Astrocyte (in vitro differentiated cells and primary cell): Measurements from ENCODE around the gene ZBTB21. TPM values are rescaled to one million over a fixed set of nuclear protein-coding genes. Genes with fewer than 3 reads are reported as not detected.
A peak's percentile ranks its signal among the peaks of the same experiment; 100 is the strongest.

Experiments used
- DNase-seq: peaks from one replicate; pipeline ENCODE4 v3.0.0-alpha.2; 2010; ENCODE audit warnings: low read depth
- FAIRE-seq: peaks from 2 replicates; lab custom pipeline; 2011; peaks lifted over from hg19 to GRCh38; lab: Jason Lieb, UNC
- H2AFZ ChIP-seq: 2 replicates; pipeline ENCODE4 v1.6.0; 2012; ENCODE audit warnings: low read depth, low read length, inconsistent platforms
- H3K27ac ChIP-seq: 2 replicates; pipeline ENCODE4 v1.5.1; 2011; ENCODE audit warnings: low read depth, low read length, inconsistent platforms
- H3K27me3 ChIP-seq: 2 replicates; pipeline ENCODE4 v1.6.0; 2011; ENCODE audit warnings: low read length, inconsistent platforms; ENCODE audit not compliant: insufficient read depth
- H3K36me3 ChIP-seq: 2 replicates; pipeline ENCODE4 v1.5.1; 2011; ENCODE audit warnings: low read length, inconsistent platforms; ENCODE audit not compliant: insufficient read depth
- H3K4me1 ChIP-seq: 2 replicates; pipeline ENCODE4 v1.5.1; 2011; ENCODE audit warnings: low read length, inconsistent platforms; ENCODE audit not compliant: insufficient read depth
- H3K4me2 ChIP-seq: 2 replicates; pipeline ENCODE4 v1.6.0; 2012; ENCODE audit warnings: low read length, inconsistent platforms
- H3K4me3 ChIP-seq: 2 replicates; pipeline ENCODE4 v1.5.1; 2011; ENCODE audit warnings: low read depth, mild to moderate bottlenecking, low read length, inconsistent platforms; ENCODE audit not compliant: insufficient read depth
- H3K79me2 ChIP-seq: 2 replicates; pipeline ENCODE4 v1.6.0; 2012; ENCODE audit warnings: mild to moderate bottlenecking, low read length, inconsistent platforms; ENCODE audit not compliant: insufficient read depth
- H3K9ac ChIP-seq: 2 replicates; pipeline ENCODE4 v1.6.0; 2012; ENCODE audit warnings: mild to moderate bottlenecking, low read length, inconsistent platforms
- H3K9me3 ChIP-seq: 2 replicates; pipeline ENCODE4 v1.5.1; 2012; ENCODE audit warnings: low read depth, mild to moderate bottlenecking, low read length, inconsistent platforms; ENCODE audit not compliant: insufficient read depth
- H4K20me1 ChIP-seq: 2 replicates; pipeline ENCODE4 v1.6.0; 2012; ENCODE audit warnings: low read length, inconsistent platforms; ENCODE audit not compliant: insufficient read depth
- H3K27ac Mint-ChIP-seq: one replicate; pipeline ENCODE4 v1.8.0; 2021; ENCODE audit warnings: mild to moderate bottlenecking, mixed read lengths; ENCODE audit not compliant: unreplicated experiment
- H3K27me3 Mint-ChIP-seq: one replicate; pipeline ENCODE4 v1.8.0; 2021; ENCODE audit warnings: low read depth, mixed read lengths; ENCODE audit not compliant: unreplicated experiment
- H3K36me3 Mint-ChIP-seq: one replicate; pipeline ENCODE4 v1.8.0; 2021; ENCODE audit warnings: low read depth, mixed read lengths; ENCODE audit not compliant: unreplicated experiment
- H3K4me1 Mint-ChIP-seq: one replicate; pipeline ENCODE4 v1.8.0; 2021; ENCODE audit warnings: low read depth, mixed read lengths; ENCODE audit not compliant: unreplicated experiment
- H3K4me3 Mint-ChIP-seq: one replicate; pipeline ENCODE4 v1.8.0; 2021; ENCODE audit warnings: mild to moderate bottlenecking, moderate library complexity, mixed read lengths; ENCODE audit not compliant: unreplicated experiment
- H3K9me3 Mint-ChIP-seq: one replicate; pipeline ENCODE4 v1.8.0; 2021; ENCODE audit warnings: mild to moderate bottlenecking, mixed read lengths; ENCODE audit not compliant: unreplicated experiment
- EZH2 ChIP-seq: IDR thresholded peaks from 2 replicates; pipeline ENCODE4 v1.6.1; 2012; ENCODE audit warnings: mild to moderate bottlenecking, low read length, inconsistent platforms; ENCODE audit not compliant: insufficient read depth
- total RNA-seq: library from RNA; stranded (reverse); gene quantifications from 2 replicates; pipeline ENCODE4 v1.2.1, GENCODE V29; 2021
- TF ChIP-seq, protein P1 (sequence below): IDR thresholded peaks from 2 replicates; pipeline ENCODE4 v1.5.1; 2011; ENCODE audit warnings: low read depth, mild to moderate bottlenecking, inconsistent platforms, low read length, moderate library complexity; ENCODE audit not compliant: insufficient read depth

The ZBTB21 gene
- total RNA-seq, 1 donor from 2014 or later: 20.5 TPM

DNA sequence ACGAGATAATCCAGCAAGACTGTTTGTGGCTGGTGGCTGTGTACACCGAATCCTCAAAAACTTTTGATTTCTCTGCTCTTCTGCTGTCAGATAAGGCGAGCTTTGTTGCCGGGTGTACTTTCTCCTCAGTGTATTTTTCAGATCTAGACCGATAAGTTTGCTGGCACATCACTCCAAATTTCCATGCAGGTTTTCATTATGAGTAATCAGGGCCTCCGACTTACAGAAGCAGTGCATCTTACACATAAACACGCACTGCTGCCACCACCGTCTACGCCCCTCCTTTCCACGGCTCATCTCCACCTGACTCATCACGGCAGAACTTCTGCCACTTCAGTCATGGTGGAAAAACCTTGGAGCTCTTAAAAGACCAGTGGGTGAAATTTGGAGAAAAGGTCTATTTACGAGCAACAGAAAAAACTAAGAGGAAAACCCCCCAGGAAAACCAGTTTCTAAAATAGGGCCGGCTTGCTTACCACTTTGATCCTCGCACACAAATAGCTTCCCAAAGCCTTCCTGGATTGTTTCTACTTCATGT, 7.7 kb downstream of the ZBTB21 start:
- peak overlapping the region; percentile 65 for H3K4me2 ChIP-seq
- peaks cover 17% of the 10 kb centered on the region for H3K4me1 Mint-ChIP-seq

DNA sequence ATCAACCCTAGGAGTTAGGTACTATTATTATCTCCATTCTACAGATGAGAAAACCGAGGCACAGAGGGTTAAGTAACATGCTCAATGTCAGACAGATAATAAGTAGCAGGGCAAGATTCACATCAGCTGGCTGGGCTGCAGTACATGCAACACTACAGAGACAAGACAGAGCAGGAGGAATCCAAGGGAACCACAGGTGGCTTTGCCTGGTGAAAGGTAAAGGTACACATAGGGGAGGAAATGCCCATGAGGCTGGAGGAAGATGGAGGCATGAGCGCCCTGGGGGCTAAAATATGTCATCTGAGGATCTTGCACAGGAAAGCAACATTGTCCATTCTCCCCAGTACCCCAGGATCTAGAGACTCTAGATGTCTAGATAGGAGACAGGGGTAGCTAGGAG, 8.4 kb downstream of the ZBTB21 start:
- TF ChIP-seq, protein P1, sequence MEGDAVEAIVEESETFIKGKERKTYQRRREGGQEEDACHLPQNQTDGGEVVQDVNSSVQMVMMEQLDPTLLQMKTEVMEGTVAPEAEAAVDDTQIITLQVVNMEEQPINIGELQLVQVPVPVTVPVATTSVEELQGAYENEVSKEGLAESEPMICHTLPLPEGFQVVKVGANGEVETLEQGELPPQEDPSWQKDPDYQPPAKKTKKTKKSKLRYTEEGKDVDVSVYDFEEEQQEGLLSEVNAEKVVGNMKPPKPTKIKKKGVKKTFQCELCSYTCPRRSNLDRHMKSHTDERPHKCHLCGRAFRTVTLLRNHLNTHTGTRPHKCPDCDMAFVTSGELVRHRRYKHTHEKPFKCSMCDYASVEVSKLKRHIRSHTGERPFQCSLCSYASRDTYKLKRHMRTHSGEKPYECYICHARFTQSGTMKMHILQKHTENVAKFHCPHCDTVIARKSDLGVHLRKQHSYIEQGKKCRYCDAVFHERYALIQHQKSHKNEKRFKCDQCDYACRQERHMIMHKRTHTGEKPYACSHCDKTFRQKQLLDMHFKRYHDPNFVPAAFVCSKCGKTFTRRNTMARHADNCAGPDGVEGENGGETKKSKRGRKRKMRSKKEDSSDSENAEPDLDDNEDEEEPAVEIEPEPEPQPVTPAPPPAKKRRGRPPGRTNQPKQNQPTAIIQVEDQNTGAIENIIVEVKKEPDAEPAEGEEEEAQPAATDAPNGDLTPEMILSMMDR: no peak
- TF ChIP-seq EZH2: no peak
- peak overlapping the region; percentile 55 for H3K9ac ChIP-seq
- no peak overlapping the region for H3K27ac Mint-ChIP-seq
- H3K4me3 ChIP-seq: peak overlapping the region; percentile 4
- no peaks in the 10 kb centered on the region for H4K20me1 ChIP-seq
- H3K4me3 Mint-ChIP-seq: no peak overlapping the region
- peaks cover 17% of the 10 kb centered on the region for H3K4me1 Mint-ChIP-seq
- H3K27ac ChIP-seq: peak overlapping the region; percentile 79
- H3K27me3 Mint-ChIP-seq: no peaks in the 10 kb centered on the region
- peaks cover 15% of the 10 kb centered on the region for H3K36me3 Mint-ChIP-seq
- H3K9me3 Mint-ChIP-seq: peaks cover 1% of the 10 kb centered on the region
- DNase-seq (no peak), FAIRE-seq (no peak)
- H3K4me2 ChIP-seq: peak overlapping the region; percentile 65
- H3K27me3 ChIP-seq: no peaks in the 10 kb centered on the region
- no peak overlapping the region for H2AFZ ChIP-seq
- H3K79me2 ChIP-seq: peaks cover 44% of the 10 kb centered on the region
- peaks cover 17% of the 10 kb centered on the region for H3K4me1 ChIP-seq
- no peaks in the 10 kb centered on the region for H3K9me3 ChIP-seq
- H3K36me3 ChIP-seq: peaks cover 2% of the 10 kb centered on the region

More for the DNA sequence above, 7.7 kb downstream of the ZBTB21 start:
- peaks cover 51% of the 10 kb centered on the region for H3K79me2 ChIP-seq
- H3K27me3 Mint-ChIP-seq: no peaks in the 10 kb centered on the region
- DNase-seq (peak; percentile 97), FAIRE-seq (peak; percentile 89)
- TF ChIP-seq, protein P1: no peak
- no peak for TF ChIP-seq EZH2
- peak overlapping the region; percentile 1 for H3K27ac Mint-ChIP-seq
- no peak overlapping the region for H3K4me3 Mint-ChIP-seq
- H3K4me1 ChIP-seq: peaks cover 17% of the 10 kb centered on the region
- peaks cover 2% of the 10 kb centered on the region for H3K36me3 ChIP-seq
- peak overlapping the region; percentile 55 for H3K9ac ChIP-seq
- H3K27me3 ChIP-seq: no peaks in the 10 kb centered on the region
- H3K9me3 Mint-ChIP-seq: peaks cover 1% of the 10 kb centered on the region
- no peaks in the 10 kb centered on the region for H3K9me3 ChIP-seq
- peak overlapping the region; percentile 79 for H3K27ac ChIP-seq
- peak overlapping the region; percentile 4 for H3K4me3 ChIP-seq
- no peak overlapping the region for H2AFZ ChIP-seq
- H3K36me3 Mint-ChIP-seq: peaks cover 19% of the 10 kb centered on the region
- H4K20me1 ChIP-seq: no peaks in the 10 kb centered on the region

DNA sequence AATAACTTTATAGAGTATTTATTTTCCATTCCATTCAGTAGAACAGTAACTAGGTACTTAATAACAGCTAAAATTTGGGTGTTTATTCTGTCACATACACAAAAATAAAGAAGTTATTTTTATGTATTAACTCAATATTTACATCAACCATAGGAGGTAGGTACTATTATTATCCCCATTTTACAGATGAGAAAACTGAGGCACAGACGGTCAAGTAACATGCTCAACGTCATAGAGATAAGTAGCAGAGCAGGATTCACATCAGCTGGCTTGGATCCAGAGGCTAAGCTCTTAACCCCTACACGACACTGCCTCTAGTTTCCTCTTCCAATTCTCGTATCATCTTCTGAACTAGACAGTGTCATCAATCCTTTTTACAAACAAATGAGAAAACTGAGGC, 9.3 kb downstream of the ZBTB21 start:
- Histone ChIP-seq H3K27me3 (no peaks in the 10 kb centered on the region), H3K36me3 (peaks cover 2% of the 10 kb centered on the region), H3K27ac (no peak overlapping the region), H3K4me1 (peaks cover 17% of the 10 kb centered on the region), H3K79me2 (peaks cover 40% of the 10 kb centered on the region), H3K4me2 (no peak overlapping the region), H2AFZ (no peak overlapping the region), H4K20me1 (no peaks in the 10 kb centered on the region), H3K9ac (no peak overlapping the region), H3K9me3 (no peaks in the 10 kb centered on the region), H3K4me3 (no peak overlapping the region)
- FAIRE-seq: no peak
- Mint-ChIP-seq H3K27me3 (no peaks in the 10 kb centered on the region), H3K9me3 (peaks cover 6% of the 10 kb centered on the region), H3K36me3 (peaks cover 24% of the 10 kb centered on the region), H3K27ac (no peak overlapping the region), H3K4me1 (peaks cover 17% of the 10 kb centered on the region), H3K4me3 (no peak overlapping the region)
- TF ChIP-seq, protein P1: no peak
- TF ChIP-seq EZH2: no peak
- DNase-seq: no peak
